HepG2 (cell line): ENCODE results near the gene DOCK3.

Source experiments
- CHD4 ChIP-seq: fragments of 200-600 bp; sonication (generic); IDR thresholded peaks from 2 replicates; pipeline ENCODE4 v1.7.0; 2017; ENCODE audit warnings: mild to moderate bottlenecking, low read length, borderline replicate concordance
- CREM ChIP-seq, 2 experiments: sonication (generic) in 1 of 2; formaldehyde crosslinking in 1 of 2; IDR thresholded peaks; 2 replicates each; pipeline versions ENCODE4 v1.4.0 to v1.6.1; 2016 to 2020; ENCODE audit warnings: antibody characterized with exemption in 1 of 2, mild to moderate bottlenecking in 1 of 2, missing genetic modification reagents in 1 of 2
- GABPA ChIP-seq, 2 experiments: IDR thresholded peaks; 2 replicates each; pipeline ENCODE4 v1.6.1; 2011 to 2016; ENCODE audit warnings: low read depth in 2 of 2, low read length in 1 of 2, missing biosample characterization in 1 of 2, missing genetic modification characterization in 1 of 2
- GATAD1 ChIP-seq: IDR thresholded peaks from 2 replicates; pipeline ENCODE4 v1.6.1; 2016; ENCODE audit warnings: missing genetic modification reagents, missing compliant biosample characterization
- HNF4G ChIP-seq, 2 experiments: sonication (generic) in 1 of 2; formaldehyde crosslinking in 1 of 2; IDR thresholded peaks; 2 replicates each; pipeline versions ENCODE4 v1.4.0 to v1.6.1; 2011 to 2020; ENCODE audit warnings: borderline replicate concordance in 2 of 2, low read depth in 2 of 2, mild to moderate bottlenecking in 2 of 2, low read length in 1 of 2, missing genetic modification reagents in 1 of 2, moderate library complexity in 1 of 2
- KLF9 ChIP-seq: IDR thresholded peaks from 2 replicates; pipeline ENCODE4 v1.6.1; 2016; ENCODE audit warnings: low read depth
- NR1H2 ChIP-seq: sonication (generic); formaldehyde crosslinking; IDR thresholded peaks from 2 replicates; pipeline ENCODE4 v1.8.1; 2022; ENCODE audit warnings: low read depth, missing genetic modification reagents, borderline replicate concordance
- PAWR ChIP-seq: sonication (generic); formaldehyde crosslinking; IDR thresholded peaks from 2 replicates; pipeline ENCODE4 v1.4.0; 2020; ENCODE audit warnings: missing genetic modification reagents, mild to moderate bottlenecking, borderline replicate concordance
- POLR2A ChIP-seq, 2 experiments: IDR thresholded peaks; 2 replicates each; pipeline ENCODE4 v1.6.1; 2011; ENCODE audit warnings: low read depth in 2 of 2, low read length in 2 of 2, mild to moderate bottlenecking in 1 of 2, moderate library complexity in 1 of 2; ENCODE audit not compliant: insufficient read depth in 1 of 2
- TP53 ChIP-seq: sonication (generic); formaldehyde crosslinking; conservative IDR thresholded peaks from 2 replicates; pipeline ENCODE4 v1.4.0; 2020; ENCODE audit warnings: missing genetic modification reagents
- ZNF205 ChIP-seq: IDR thresholded peaks from 2 replicates; pipeline ENCODE4 v1.6.1; 2018; ENCODE audit warnings: missing biosample characterization, missing genetic modification reagents
- ZNF24 ChIP-seq: fragments of 450-650 bp; IDR thresholded peaks from 2 replicates; pipeline ENCODE4 v1.6.1; 2017; ENCODE audit warnings: antibody characterized with exemption, mild to moderate bottlenecking
- ZNF318 ChIP-seq: sonication (generic); formaldehyde crosslinking; IDR thresholded peaks from 2 replicates; pipeline ENCODE4 v1.4.0; 2020; ENCODE audit warnings: mild to moderate bottlenecking, missing genetic modification reagents

- TF ChIP-seq ZNF318 (no peak), HNF4G (IDR thresholded peaks at IDR 0.05; ENCODE audit: borderline replicate concordance, low read depth, low read length) (no peak), HNF4G (CRISPR knock-in tag; IDR thresholded peaks at IDR 0.05; ENCODE audit: borderline replicate concordance, low read depth) (no peak), CREM (IDR thresholded peaks at IDR 0.05) (no peak), CREM (CRISPR knock-in tag; IDR thresholded peaks at IDR 0.05) (no peak), KLF9 (CRISPR knock-in tag) (no peak), TP53 (CRISPR knock-in tag) (no peak), GABPA (IDR thresholded peaks at IDR 0.05; ENCODE audit: low read depth, low read length) (no peak), GABPA (CRISPR knock-in tag; IDR thresholded peaks at IDR 0.05; ENCODE audit: low read depth) (no peak), ZNF24 (no peak), POLR2A (IDR thresholded peaks at IDR 0.05; ENCODE audit: insufficient read depth in 1 of 2, low read depth in 2 of 2, low read length in 2 of 2) (no peak), PAWR (CRISPR knock-in tag) (no peak), NR1H2 (CRISPR knock-in tag) (no peak), ZNF205 (CRISPR knock-in tag) (no peak), GATAD1 (CRISPR knock-in tag) (no peak), CHD4 (no peak)
Observed at GRCh38 chr3:51282931-51283330, 608.2 kb downstream of the DOCK3 start.
